ENCODE results near the gene SWAP70.
"Not testable (repeated sequence)": the region's sequence is repeated elsewhere in the genome, so short reads cannot be mapped to it uniquely, and the experiment has no call there.

Gene SWAP70

DNA sequence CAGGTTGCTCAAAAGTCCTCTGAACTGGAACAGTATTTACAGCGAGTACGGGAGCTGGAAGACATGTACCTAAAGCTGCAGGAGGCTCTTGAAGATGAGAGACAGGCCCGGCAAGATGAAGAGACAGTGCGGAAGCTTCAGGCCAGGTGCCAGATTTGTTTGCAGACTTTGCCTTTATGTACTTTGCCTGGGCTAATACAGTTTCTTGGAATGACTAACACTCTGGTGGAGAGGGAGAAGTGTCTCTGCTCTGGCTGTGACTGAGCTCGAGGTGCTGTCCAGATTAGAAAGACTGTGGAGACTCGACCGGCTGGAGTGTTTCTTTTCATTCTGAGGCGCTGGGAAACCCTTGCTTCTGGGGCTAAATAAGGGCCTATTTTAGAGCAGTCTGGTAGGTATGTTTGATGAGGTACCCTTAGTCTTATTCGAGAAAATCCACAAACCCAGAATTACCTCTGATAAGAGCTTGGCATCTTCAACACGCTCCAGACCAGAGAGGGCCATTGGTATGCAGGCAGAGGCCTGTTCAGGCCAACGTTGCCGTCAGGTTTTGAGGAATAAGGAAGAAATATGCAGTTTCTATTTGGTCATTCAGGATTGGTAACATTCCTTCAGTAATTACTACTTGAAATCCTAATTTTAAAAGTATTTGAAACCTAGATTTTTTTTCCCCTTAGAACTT is 76.5 kb downstream of the SWAP70 start:
- peaks cover 15% of the 10 kb centered on the region for H3K9me3 Mint-ChIP-seq
- no peaks in the 10 kb centered on the region for H3K27me3 Mint-ChIP-seq
- H3K36me3 Mint-ChIP-seq: peaks cover 11% of the 10 kb centered on the region
- H3K4me3 Mint-ChIP-seq: no peak overlapping the region
- no peak overlapping the region for H3K27ac Mint-ChIP-seq
- no peaks in the 10 kb centered on the region for H3K4me1 Mint-ChIP-seq

GRCh38 chr11:9741260-9741659 is 77.4 kb downstream of the SWAP70 start:
- Mint-ChIP-seq H3K4me1 (no peaks in the 10 kb centered on the region), H3K4me3 (no peak overlapping the region), H3K27ac (no peak overlapping the region), H3K27me3 (no peaks in the 10 kb centered on the region), H3K9me3 (peaks cover 6% of the 10 kb centered on the region), H3K36me3 (peaks cover 5% of the 10 kb centered on the region)

GRCh38 chr11:9743512-9743911 is 79.6 kb downstream of the SWAP70 start:
- not testable (repeated sequence) for H3K36me3 Mint-ChIP-seq, H3K4me1 Mint-ChIP-seq, H3K27ac Mint-ChIP-seq

GRCh38 chr11:9745411-9746211 is 81.7 kb downstream of the SWAP70 start:
- Mint-ChIP-seq H3K9me3 (no peaks in the 10 kb centered on the region), H3K27me3 (no peaks in the 10 kb centered on the region), H3K27ac (no peak overlapping the region), H3K36me3 (no peaks in the 10 kb centered on the region), H3K4me1 (no peaks in the 10 kb centered on the region), H3K4me3 (no peak overlapping the region)

More at GRCh38 chr11:9743512-9743911, 79.6 kb downstream of the SWAP70 start:
- not testable (repeated sequence) for H3K4me3 Mint-ChIP-seq, H3K9me3 Mint-ChIP-seq, H3K27me3 Mint-ChIP-seq

DNA sequence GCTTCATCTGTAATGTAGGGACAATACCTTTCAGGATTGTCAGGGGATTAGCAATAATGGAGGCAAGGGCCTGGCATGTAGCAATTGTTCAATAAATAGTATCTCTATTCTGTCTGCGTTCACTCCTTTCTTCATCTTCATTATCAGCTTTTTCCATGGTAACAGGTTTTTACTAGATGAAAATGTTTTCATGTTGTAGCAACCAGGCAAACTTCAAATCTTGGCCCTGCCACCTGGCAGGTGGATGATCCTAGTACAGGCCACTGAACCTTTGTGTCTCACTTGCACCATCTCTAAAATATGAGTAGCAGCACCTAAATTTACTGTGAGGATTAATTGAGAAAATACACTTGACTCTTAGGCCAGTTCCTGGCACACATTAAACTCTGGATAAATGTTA is 83.4 kb downstream of the SWAP70 start:
- Mint-ChIP-seq H3K9me3 (no peaks in the 10 kb centered on the region), H3K4me1 (no peaks in the 10 kb centered on the region), H3K4me3 (no peak overlapping the region), H3K27me3 (no peaks in the 10 kb centered on the region), H3K27ac (no peak overlapping the region), H3K36me3 (no peaks in the 10 kb centered on the region)

DNA sequence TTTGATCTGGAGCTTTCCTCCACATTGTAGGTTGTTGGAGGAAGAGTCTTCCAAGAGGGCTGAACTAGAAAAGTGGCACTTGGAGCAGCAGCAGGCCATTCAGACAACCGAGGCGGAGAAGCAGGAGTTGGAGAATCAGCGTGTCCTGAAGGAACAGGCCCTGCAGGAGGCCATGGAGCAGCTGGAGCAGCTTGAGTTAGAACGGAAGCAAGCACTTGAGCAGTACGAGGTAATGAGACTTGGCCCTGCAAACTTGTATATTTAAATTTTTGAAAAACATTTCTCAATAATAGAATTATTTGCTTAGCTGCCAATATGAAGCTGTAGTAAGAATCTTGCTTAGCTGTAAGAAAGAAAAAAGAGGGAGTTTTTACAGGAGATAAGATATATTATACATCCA is 84.0 kb downstream of the SWAP70 start:
- Mint-ChIP-seq H3K4me1 (no peaks in the 10 kb centered on the region), H3K27me3 (no peaks in the 10 kb centered on the region), H3K36me3 (no peaks in the 10 kb centered on the region), H3K9me3 (no peaks in the 10 kb centered on the region), H3K4me3 (no peak overlapping the region), H3K27ac (no peak overlapping the region)

DNA sequence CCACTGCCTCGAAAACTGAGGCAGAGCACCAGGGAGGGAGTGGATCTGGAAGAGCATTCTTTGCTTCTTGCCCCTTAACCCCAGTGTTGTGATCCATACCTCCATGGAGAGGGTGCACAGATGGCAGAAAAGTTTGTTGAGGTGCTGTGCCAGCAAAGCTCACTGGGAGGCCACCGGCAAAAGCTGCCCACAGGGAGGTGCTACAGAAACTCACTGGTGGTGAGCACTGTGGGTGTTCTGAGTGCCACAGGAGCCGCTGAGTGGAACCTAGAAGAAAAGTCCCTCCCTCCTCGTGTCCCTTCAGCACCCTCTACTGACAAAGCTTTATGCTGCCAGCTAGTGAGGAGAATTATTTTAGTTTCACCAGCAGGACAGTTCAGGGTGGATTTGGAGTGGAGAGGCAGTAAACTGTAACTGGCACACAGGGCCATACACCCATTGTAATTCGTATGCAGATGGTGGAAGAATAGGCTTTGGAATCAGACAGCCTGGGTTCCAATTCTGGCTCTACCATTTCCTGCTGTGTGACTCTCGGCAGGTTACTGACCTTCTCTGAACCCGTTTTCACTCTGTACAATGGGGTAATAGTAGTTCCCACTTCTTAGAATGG is 84.6 kb downstream of the SWAP70 start:
- Mint-ChIP-seq H3K4me3 (no peak overlapping the region), H3K27me3 (no peaks in the 10 kb centered on the region), H3K9me3 (no peaks in the 10 kb centered on the region), H3K4me1 (no peaks in the 10 kb centered on the region), H3K36me3 (no peaks in the 10 kb centered on the region), H3K27ac (no peak overlapping the region)

GRCh38 chr11:9750551-9750950 is 86.7 kb downstream of the SWAP70 start:
- no peaks in the 10 kb centered on the region for H3K36me3 Mint-ChIP-seq
- no peaks in the 10 kb centered on the region for H3K4me1 Mint-ChIP-seq
- no peak overlapping the region for H3K4me3 Mint-ChIP-seq
- no peak overlapping the region for H3K27ac Mint-ChIP-seq
- H3K27me3 Mint-ChIP-seq: no peaks in the 10 kb centered on the region
- H3K9me3 Mint-ChIP-seq: no peaks in the 10 kb centered on the region

DNA sequence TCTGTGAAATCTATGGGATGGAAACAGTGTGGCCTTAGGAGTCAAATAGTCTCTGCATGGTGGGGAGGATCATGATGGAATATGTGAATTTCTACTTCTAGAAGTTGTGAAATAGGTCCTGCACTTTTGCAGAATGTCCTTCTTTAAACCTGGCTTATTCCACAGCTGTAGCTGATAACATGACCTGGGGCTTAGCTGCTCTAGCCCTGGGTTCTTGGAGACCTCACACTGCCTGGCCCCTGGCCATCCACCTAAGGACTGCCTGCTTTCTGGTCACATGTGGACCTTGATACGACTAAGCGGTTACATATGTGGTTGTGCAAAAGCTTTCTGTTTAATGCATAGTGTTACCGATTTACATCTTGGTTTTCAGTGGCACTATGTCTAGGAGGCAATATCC is 88.2 kb downstream of the SWAP70 start:
- Mint-ChIP-seq H3K4me3 (no peak overlapping the region), H3K36me3 (no peaks in the 10 kb centered on the region), H3K27me3 (no peaks in the 10 kb centered on the region), H3K27ac (no peak overlapping the region), H3K9me3 (no peaks in the 10 kb centered on the region), H3K4me1 (no peaks in the 10 kb centered on the region)

- Mint-ChIP-seq H3K4me1 (peaks cover 5% of the 10 kb centered on the region), H3K4me3 (no peak overlapping the region), H3K27ac (no peak overlapping the region)
These were observed 89.1 kb downstream of the SWAP70 start for GRCh38 chr11:9753021-9753420.

GRCh38 chr11:9754010-9754471 is 90.2 kb downstream of the SWAP70 start:
- H3K27me3 Mint-ChIP-seq: no peaks in the 10 kb centered on the region
- no peak overlapping the region for H3K27ac Mint-ChIP-seq
- no peaks in the 10 kb centered on the region for H3K36me3 Mint-ChIP-seq
- peaks cover 8% of the 10 kb centered on the region for H3K4me1 Mint-ChIP-seq
- H3K4me3 Mint-ChIP-seq: no peak overlapping the region
- H3K9me3 Mint-ChIP-seq: no peaks in the 10 kb centered on the region

More at GRCh38 chr11:9753021-9753420, 89.1 kb downstream of the SWAP70 start:
- H3K9me3 Mint-ChIP-seq: no peaks in the 10 kb centered on the region
- H3K27me3 Mint-ChIP-seq: no peaks in the 10 kb centered on the region
- no peaks in the 10 kb centered on the region for H3K36me3 Mint-ChIP-seq

GRCh38 chr11:9755561-9756185 is 91.8 kb downstream of the SWAP70 start:
- H3K27me3 Mint-ChIP-seq: no peaks in the 10 kb centered on the region
- no peak overlapping the region for H3K27ac Mint-ChIP-seq
- H3K36me3 Mint-ChIP-seq: no peaks in the 10 kb centered on the region
- no peak overlapping the region for H3K4me3 Mint-ChIP-seq
- H3K9me3 Mint-ChIP-seq: no peaks in the 10 kb centered on the region
- H3K4me1 Mint-ChIP-seq: peaks cover 23% of the 10 kb centered on the region

DNA sequence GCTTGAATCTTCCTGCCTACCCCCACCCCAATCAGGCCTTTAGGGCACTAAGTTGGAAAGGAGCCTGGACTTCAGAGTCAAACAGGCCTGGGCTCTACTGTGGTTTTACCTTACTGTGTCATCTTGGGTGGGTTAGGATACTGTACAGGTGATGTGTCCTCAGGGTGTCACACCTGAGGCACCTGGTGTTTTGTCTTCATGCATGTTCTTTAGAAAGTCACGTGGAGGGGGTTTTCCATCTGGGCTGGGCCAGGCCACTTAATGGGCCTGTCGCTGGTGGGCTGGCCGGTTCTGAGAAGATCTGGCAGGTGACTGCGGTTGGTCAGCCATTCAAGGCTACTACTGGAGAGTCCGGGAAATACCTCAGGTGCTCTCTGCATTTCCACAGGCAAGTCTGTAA is 92.6 kb downstream of the SWAP70 start:
- Mint-ChIP-seq H3K4me1 (peaks cover 28% of the 10 kb centered on the region), H3K36me3 (no peaks in the 10 kb centered on the region), H3K27me3 (no peaks in the 10 kb centered on the region), H3K9me3 (no peaks in the 10 kb centered on the region), H3K4me3 (no peak overlapping the region), H3K27ac (no peak overlapping the region)

GRCh38 chr11:9756878-9757277 is 93.0 kb downstream of the SWAP70 start:
- H3K27ac Mint-ChIP-seq: no peak overlapping the region
- H3K36me3 Mint-ChIP-seq: no peaks in the 10 kb centered on the region
- no peaks in the 10 kb centered on the region for H3K27me3 Mint-ChIP-seq
- peaks cover 32% of the 10 kb centered on the region for H3K4me1 Mint-ChIP-seq
- no peaks in the 10 kb centered on the region for H3K9me3 Mint-ChIP-seq
- H3K4me3 Mint-ChIP-seq: no peak overlapping the region

GRCh38 chr11:9757809-9758636 is 94.1 kb downstream of the SWAP70 start:
- H3K9me3 Mint-ChIP-seq: no peaks in the 10 kb centered on the region
- peak overlapping the region; percentile 92 for H3K4me3 Mint-ChIP-seq
- peak overlapping the region; percentile 62 for H3K27ac Mint-ChIP-seq
- H3K36me3 Mint-ChIP-seq: no peaks in the 10 kb centered on the region
- H3K4me1 Mint-ChIP-seq: peaks cover 35% of the 10 kb centered on the region
- no peaks in the 10 kb centered on the region for H3K27me3 Mint-ChIP-seq
